Prostate gland (tissue), 2 donors: Measurements from ENCODE around the gene NPR3.

Experiments
- POLR2A ChIP-seq: fragments of 450-650 bp; IDR thresholded peaks from one replicate; pipeline ENCODE4 v1.6.1; 2016; ENCODE audit warnings: antibody characterized with exemption, mild to moderate bottlenecking
- TF ChIP-seq, protein P1 (sequence below), 4 experiments: fragments of 200-600 bp in 2 of 4; fragments of 450-650 bp in 2 of 4; sonication (generic) in 2 of 4; IDR thresholded peaks; 1 replicate in 3 of 4; 2 replicates in 1 of 4; pipeline ENCODE4 v1.5.1; 2016 to 2019; ENCODE audit warnings: antibody characterized with exemption in 4 of 4, mild to moderate bottlenecking in 2 of 4, moderate library complexity in 2 of 4

DNA sequence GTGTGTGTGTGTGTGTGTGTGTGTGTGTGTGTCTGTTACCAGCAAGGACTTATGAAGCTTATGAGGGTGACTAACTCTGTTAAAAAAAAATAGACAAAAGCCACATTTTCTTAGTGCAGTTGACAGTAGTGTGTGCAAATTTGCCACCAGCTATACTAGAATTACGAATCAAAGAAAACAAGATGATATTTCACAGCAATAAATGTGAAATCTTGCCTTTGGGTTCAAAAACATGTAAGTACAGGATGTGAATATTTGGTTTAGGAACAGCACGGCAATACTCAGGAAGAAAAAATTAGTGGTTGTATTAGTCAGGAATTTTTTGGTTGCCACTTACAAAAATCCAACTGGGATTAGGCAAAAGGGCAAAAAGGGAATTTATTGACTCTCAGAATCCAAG, 117.4 kb downstream of the NPR3 start:
- TF ChIP-seq, protein P1, sequence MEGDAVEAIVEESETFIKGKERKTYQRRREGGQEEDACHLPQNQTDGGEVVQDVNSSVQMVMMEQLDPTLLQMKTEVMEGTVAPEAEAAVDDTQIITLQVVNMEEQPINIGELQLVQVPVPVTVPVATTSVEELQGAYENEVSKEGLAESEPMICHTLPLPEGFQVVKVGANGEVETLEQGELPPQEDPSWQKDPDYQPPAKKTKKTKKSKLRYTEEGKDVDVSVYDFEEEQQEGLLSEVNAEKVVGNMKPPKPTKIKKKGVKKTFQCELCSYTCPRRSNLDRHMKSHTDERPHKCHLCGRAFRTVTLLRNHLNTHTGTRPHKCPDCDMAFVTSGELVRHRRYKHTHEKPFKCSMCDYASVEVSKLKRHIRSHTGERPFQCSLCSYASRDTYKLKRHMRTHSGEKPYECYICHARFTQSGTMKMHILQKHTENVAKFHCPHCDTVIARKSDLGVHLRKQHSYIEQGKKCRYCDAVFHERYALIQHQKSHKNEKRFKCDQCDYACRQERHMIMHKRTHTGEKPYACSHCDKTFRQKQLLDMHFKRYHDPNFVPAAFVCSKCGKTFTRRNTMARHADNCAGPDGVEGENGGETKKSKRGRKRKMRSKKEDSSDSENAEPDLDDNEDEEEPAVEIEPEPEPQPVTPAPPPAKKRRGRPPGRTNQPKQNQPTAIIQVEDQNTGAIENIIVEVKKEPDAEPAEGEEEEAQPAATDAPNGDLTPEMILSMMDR (IDR thresholded peaks at IDR 0.05), result no peak
- TF ChIP-seq POLR2A, result no peak
